Retinal pigment epithelial cell (primary cell): ENCODE results near the gene TMEM94.

Experiments used
- DNase-seq: peaks from one replicate; pipeline ENCODE4 v3.0.0-alpha.2; 2010; ENCODE audit warnings: low read depth
- H3K4me3 ChIP-seq: 2 replicates; pipeline ENCODE4 v1.5.1; 2011; ENCODE audit warnings: mild to moderate bottlenecking, low read length, control low read depth, moderate library complexity
- CTCF ChIP-seq: conservative IDR thresholded peaks from 2 replicates; pipeline ENCODE4 v1.5.1; 2011; ENCODE audit warnings: low read depth, low read length, control low read depth, inconsistent platforms

Gene TMEM94

DNA sequence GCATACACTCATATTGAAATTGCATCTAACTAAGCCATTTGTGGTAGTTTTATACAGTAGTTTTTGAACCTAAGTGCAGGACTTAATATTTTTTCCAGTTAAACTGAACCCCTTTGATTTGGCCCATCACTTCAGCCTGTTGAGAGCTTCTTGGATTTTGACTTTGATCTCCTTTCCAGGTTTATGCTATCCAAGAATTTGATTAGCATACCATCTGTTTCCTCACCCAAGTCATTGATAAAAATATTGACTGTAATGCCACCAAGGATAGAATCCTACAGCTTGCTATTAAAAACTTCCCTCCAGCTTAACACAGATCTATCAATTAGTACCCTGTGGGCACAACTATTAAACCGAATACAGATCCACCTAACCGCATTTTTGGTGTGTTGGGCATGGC is 7.2 kb downstream of the TMEM94 start:
- no peak for TF ChIP-seq CTCF
- no peak overlapping the region for H3K4me3 ChIP-seq

DNA sequence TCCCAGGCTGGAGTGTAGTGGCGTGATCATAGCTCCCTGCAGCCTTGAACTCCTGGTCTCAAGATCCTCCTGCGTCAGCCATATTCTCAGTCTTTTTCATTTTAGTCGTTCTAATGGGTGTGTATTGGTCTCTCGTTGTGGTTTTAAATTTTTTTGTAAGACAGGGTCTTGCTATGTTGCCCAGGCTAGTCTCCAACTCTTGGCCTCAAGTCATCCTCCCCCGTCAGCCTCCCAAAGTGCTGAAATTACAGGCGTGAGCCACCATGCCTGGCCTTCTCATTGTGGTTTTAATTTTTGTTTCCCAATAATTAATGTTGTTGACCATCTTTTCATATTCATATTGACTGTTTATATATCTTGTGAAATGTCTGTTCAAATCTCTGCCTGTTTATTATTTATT is 8.6 kb downstream of the TMEM94 start:
- DNase-seq, result no peak
- no peak for TF ChIP-seq CTCF
- H3K4me3 ChIP-seq, result no peak overlapping the region

More for the DNA sequence above, 7.2 kb downstream of the TMEM94 start:
- no peak for DNase-seq

GRCh38 chr17:75468291-75468754 is 11.9 kb downstream of the TMEM94 start:
- DNase-seq, result no peak

GRCh38 chr17:75468779-75469373 is 12.4 kb downstream of the TMEM94 start:
- no peak for TF ChIP-seq CTCF
- DNase-seq, result no peak
- no peak overlapping the region for H3K4me3 ChIP-seq

More at GRCh38 chr17:75468291-75468754, 11.9 kb downstream of the TMEM94 start:
- TF ChIP-seq CTCF, result no peak
- H3K4me3 ChIP-seq, result no peak overlapping the region

GRCh38 chr17:75471207-75471606 is 14.8 kb downstream of the TMEM94 start:
- no peak for TF ChIP-seq CTCF
- no peak overlapping the region for H3K4me3 ChIP-seq
- no peak for DNase-seq

GRCh38 chr17:75472119-75472518 is 15.7 kb downstream of the TMEM94 start:
- no peak overlapping the region for H3K4me3 ChIP-seq
- no peak for TF ChIP-seq CTCF
- DNase-seq, result no peak

DNA sequence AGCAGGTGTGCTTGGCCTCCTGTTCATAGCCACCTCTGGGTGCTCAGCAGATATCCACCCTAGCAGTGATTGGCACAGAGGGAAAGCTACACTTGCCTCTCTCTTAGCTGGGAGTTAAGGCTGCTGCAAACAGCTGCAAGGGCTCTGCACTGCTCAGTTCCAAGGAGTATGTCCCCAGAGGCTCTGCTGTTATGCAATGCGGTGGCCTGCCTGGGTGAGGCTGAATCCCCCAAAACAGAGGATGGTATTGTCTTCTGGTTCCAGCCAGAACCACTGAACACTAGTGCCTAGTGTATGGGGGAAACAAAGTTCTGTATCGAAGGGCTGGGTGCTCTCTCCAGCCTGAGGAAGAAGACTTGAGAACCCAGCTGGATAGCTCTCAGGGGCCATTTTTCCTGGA is 16.8 kb downstream of the TMEM94 start:
- TF ChIP-seq CTCF, result no peak
- no peak for DNase-seq
- H3K4me3 ChIP-seq, result no peak overlapping the region
